WERI-Rb-1 (cell line): ENCODE measurements around the gene ENTPD8.
A peak's percentile ranks its signal among the peaks of the same experiment; 100 is the strongest.

Experiments used
- DNase-seq: peaks from one replicate; pipeline ENCODE4 v3.0.0-alpha.2; 2020
- H3K27ac ChIP-seq: fragments of 250-450 bp; sonication (Bioruptor Pico); 2 replicates; pipeline ENCODE4 v1.5.1; 2020; ENCODE audit warnings: mild to moderate bottlenecking, moderate library complexity
- H3K27me3 ChIP-seq: fragments of 250-450 bp; sonication (Bioruptor Pico); 2 replicates; pipeline ENCODE4 v1.5.1; 2021; ENCODE audit warnings: mild to moderate bottlenecking, low read depth, moderate library complexity; ENCODE audit not compliant: insufficient read depth, severe bottlenecking
- H3K36me3 ChIP-seq: fragments of 250-450 bp; sonication (Bioruptor Pico); 2 replicates; pipeline ENCODE4 v1.5.1; 2020; ENCODE audit warnings: mild to moderate bottlenecking, moderate library complexity
- H3K4me3 ChIP-seq: 2 replicates; pipeline ENCODE4 v1.5.1; 2011; ENCODE audit warnings: low read depth, mild to moderate bottlenecking, control low read depth, low read length
- H3K9me3 ChIP-seq: fragments of 250-450 bp; sonication (Bioruptor Pico); 2 replicates; pipeline ENCODE4 v1.5.1; 2021; ENCODE audit warnings: mild to moderate bottlenecking, moderate library complexity; ENCODE audit not compliant: severe bottlenecking
- CTCF ChIP-seq: IDR thresholded peaks from 2 replicates; pipeline ENCODE4 v1.5.1; 2011; ENCODE audit warnings: low read depth, mild to moderate bottlenecking, control low read depth, inconsistent platforms, low read length

ENTPD8 gene

GRCh38 chr9:137462986-137463930, 22.1 kb upstream of the ENTPD8 start:
- DNase-seq = no peak
- Histone ChIP-seq H3K27me3 (no peaks in the 10 kb centered on the region), H3K27ac (peak overlapping the region; percentile 7; the same call in 1 of the 2 replicates), H3K9me3 (no peaks in the 10 kb centered on the region), H3K4me3 (no peak overlapping the region), H3K36me3 (no peaks in the 10 kb centered on the region)
- no peak for TF ChIP-seq CTCF

- Histone ChIP-seq H3K27ac (no peak overlapping the region; the same call in 1 of the 2 replicates), H3K4me3 (no peak overlapping the region), H3K9me3 (no peaks in the 10 kb centered on the region), H3K27me3 (no peaks in the 10 kb centered on the region), H3K36me3 (peaks cover 6% of the 10 kb centered on the region)
- no peak for TF ChIP-seq CTCF
- no peak for DNase-seq
Measured at GRCh38 chr9:137462396-137462985, 21.3 kb upstream of the ENTPD8 start.

- no peak for TF ChIP-seq CTCF
Measured at GRCh38 chr9:137461663-137462395, 20.7 kb upstream of the ENTPD8 start.

GRCh38 chr9:137461316-137461662, 20.1 kb upstream of the ENTPD8 start:
- TF ChIP-seq CTCF = no peak
- no peaks in the 10 kb centered on the region for H3K9me3 ChIP-seq
- no peak overlapping the region for H3K4me3 ChIP-seq
- H3K27ac ChIP-seq = no peak overlapping the region
- peaks cover 15% of the 10 kb centered on the region for H3K36me3 ChIP-seq
- no peak for DNase-seq
- no peaks in the 10 kb centered on the region for H3K27me3 ChIP-seq

More at GRCh38 chr9:137461663-137462395, 20.7 kb upstream of the ENTPD8 start:
- no peaks in the 10 kb centered on the region for H3K27me3 ChIP-seq
- no peak overlapping the region for H3K27ac ChIP-seq
- H3K4me3 ChIP-seq = no peak overlapping the region
- DNase-seq = no peak
- H3K36me3 ChIP-seq = peaks cover 12% of the 10 kb centered on the region
- no peaks in the 10 kb centered on the region for H3K9me3 ChIP-seq

- Histone ChIP-seq H3K27ac (no peak overlapping the region), H3K27me3 (no peaks in the 10 kb centered on the region), H3K4me3 (no peak overlapping the region), H3K9me3 (no peaks in the 10 kb centered on the region), H3K36me3 (peaks cover 21% of the 10 kb centered on the region)
- no peak for DNase-seq
- no peak for TF ChIP-seq CTCF
Measured at GRCh38 chr9:137460363-137461315, 19.5 kb upstream of the ENTPD8 start.
